ENCODE measurements around the gene TGFBR1.

Gene TGFBR1

GRCh38 chr9:99182356-99182755 is 77.4 kb downstream of the TGFBR1 start:
- no peak for TF ChIP-seq CTCF (IDR thresholded peaks at IDR 0.05; ENCODE audit: low read depth, low read length, missing control alignments)
- no peak overlapping the region for H3K4me3 ChIP-seq (replicated peaks; ENCODE audit: low read depth, low read length)
- DNase-seq (ENCODE audit: extremely low read depth, low read depth): no peak

GRCh38 chr9:99183616-99184015 is 78.7 kb downstream of the TGFBR1 start:
- H3K4me3 ChIP-seq (replicated peaks; ENCODE audit: low read depth, low read length): no peak overlapping the region
- no peak for TF ChIP-seq CTCF (IDR thresholded peaks at IDR 0.05; ENCODE audit: low read depth, low read length, missing control alignments)
- DNase-seq (ENCODE audit: extremely low read depth, low read depth): no peak

GRCh38 chr9:99184110-99184474 is 79.2 kb downstream of the TGFBR1 start:
- no peak for TF ChIP-seq CTCF (IDR thresholded peaks at IDR 0.05; ENCODE audit: low read depth, low read length, missing control alignments)
- no peak overlapping the region for H3K4me3 ChIP-seq (replicated peaks; ENCODE audit: low read depth, low read length)
- DNase-seq (ENCODE audit: extremely low read depth, low read depth): no peak

- DNase-seq (ENCODE audit: extremely low read depth, low read depth): peak; percentile 72
- no peak overlapping the region for H3K4me3 ChIP-seq (replicated peaks; ENCODE audit: low read depth, low read length)
- TF ChIP-seq CTCF (IDR thresholded peaks at IDR 0.05; ENCODE audit: low read depth, low read length, missing control alignments): peak; percentile 96
Observed at GRCh38 chr9:99184475-99185347, 79.8 kb downstream of the TGFBR1 start.

- no peak for DNase-seq (ENCODE audit: extremely low read depth, low read depth)
- TF ChIP-seq CTCF (IDR thresholded peaks at IDR 0.05; ENCODE audit: low read depth, low read length, missing control alignments): no peak
- H3K4me3 ChIP-seq (replicated peaks; ENCODE audit: low read depth, low read length): no peak overlapping the region
Observed at GRCh38 chr9:99185348-99185632, 80.4 kb downstream of the TGFBR1 start.

GRCh38 chr9:99185934-99186333 is 81.0 kb downstream of the TGFBR1 start:
- TF ChIP-seq CTCF (IDR thresholded peaks at IDR 0.05; ENCODE audit: low read depth, low read length, missing control alignments): no peak

GRCh38 chr9:99187311-99187710 is 82.4 kb downstream of the TGFBR1 start:
- no peak for TF ChIP-seq CTCF (IDR thresholded peaks at IDR 0.05; ENCODE audit: low read depth, low read length, missing control alignments)
- H3K4me3 ChIP-seq (replicated peaks; ENCODE audit: low read depth, low read length): no peak overlapping the region
- DNase-seq (ENCODE audit: extremely low read depth, low read depth): no peak

More at GRCh38 chr9:99185934-99186333, 81.0 kb downstream of the TGFBR1 start:
- H3K4me3 ChIP-seq (replicated peaks; ENCODE audit: low read depth, low read length): no peak overlapping the region
- no peak for DNase-seq (ENCODE audit: extremely low read depth, low read depth)

Data from HFF-Myc (cell line).